Measurements from ENCODE around the gene CEP63.
"Not testable (repeated sequence)": the region's sequence is repeated elsewhere in the genome, so short reads cannot be mapped to it uniquely, and the experiment has no call there.

Gene CEP63

GRCh38 chr3:134590766-134591165, 104.9 kb downstream of the CEP63 start:
- no peak for DNase-seq

DNA sequence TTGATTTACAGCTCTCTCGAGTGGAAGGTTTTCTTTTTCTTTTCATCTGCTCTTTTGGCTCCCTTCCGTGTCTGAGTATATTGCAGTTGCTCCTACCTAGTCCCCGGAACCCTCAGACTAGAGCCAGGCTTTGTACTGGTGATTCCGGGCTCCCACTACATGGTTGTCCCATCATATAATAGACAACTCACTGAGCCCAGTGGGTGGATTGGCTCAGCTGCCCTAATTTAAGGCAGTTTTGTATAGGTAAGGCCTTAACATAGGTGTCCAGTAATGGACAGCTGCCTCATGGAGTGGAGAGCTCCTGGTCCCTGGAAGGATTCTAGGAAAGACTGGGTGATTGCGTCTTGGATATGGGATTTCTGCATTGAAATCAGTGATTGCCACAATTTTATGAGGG, 106.9 kb downstream of the CEP63 start:
- DNase-seq, result no peak

DNA sequence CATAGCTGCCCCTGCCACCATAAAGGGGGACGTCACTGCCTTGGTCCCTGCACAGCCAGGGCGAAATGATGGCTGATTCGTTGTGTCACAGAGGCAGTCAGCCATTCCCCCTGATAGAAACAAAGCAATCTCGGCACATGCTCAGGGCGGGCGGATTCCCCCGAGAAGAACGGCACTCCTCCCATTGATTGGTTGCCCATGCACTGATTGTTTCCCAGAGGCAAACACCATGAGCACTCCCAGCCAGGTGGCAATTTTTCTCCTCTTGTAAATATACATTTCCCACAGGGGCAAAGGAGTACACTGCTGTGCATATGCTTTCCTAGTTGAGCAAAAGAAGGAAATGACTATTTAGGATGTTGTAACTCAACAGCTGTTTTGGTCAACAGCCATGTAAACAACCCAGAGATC, 108.5 kb downstream of the CEP63 start:
- no peak for DNase-seq

DNA sequence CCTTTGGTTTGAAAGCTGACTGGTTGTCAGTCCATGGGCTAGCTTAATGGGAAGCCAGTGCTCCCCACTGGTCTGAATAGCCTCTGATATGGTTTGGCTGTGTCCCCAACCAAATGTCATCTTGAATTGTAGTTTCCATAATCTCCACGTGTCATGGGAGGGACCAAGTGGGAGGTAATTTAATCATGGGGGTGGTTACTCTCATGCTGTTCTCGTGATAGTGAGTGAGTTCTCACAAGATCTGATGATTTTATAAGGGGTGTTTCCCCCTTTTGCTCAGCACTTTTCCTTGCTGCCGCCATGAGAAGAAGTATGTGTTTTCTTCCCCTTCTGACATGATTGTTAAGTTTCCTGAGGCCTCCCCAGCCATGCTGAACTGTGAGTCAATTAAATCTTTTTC, 109.1 kb downstream of the CEP63 start:
- DNase-seq, result not testable (repeated sequence)

- no peak for DNase-seq
Measured at GRCh38 chr3:134597390-134597970, 111.6 kb downstream of the CEP63 start.

- DNase-seq, result no peak
Measured at GRCh38 chr3:134598763-134599545, 113.1 kb downstream of the CEP63 start.

GRCh38 chr3:134600206-134600605, 114.3 kb downstream of the CEP63 start:
- no peak for DNase-seq

DNA sequence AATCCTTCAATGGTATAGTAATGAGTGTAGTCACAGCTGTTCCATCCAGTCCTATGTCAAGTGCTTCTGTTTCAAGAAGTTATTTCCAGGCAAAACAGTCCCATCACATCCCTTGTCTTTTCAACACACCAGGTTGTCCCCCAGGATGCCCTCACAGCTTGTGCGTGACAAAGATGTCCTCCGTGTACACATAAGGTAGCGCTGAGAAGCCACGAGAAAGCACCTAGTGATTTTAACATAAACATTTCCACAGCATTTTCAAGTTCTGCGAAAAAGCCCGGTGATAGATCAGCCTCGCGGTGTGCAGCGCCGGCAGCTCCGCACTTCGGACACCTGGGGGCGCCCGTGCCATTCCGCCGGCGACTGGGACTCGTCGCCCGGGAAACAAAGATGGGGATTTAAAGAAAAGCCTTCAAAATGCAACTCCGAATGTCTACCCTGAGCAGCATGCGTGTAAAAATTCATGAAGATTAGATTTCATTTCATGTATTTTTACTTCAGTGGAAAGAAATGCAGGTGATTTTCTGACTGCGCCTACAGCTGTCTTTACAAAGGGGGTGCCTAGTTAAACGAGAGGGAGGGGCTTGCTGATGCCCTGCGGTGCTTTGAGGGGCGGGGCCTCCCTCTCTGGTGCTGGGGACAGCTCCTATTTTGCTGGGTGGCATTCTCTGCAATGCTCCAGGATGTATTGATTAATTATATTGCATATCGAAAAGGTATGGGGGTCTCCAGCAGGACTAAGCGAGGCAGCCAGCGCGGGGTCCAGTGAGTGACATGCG, 115.0 kb downstream of the CEP63 start:
- no peak for DNase-seq

DNA sequence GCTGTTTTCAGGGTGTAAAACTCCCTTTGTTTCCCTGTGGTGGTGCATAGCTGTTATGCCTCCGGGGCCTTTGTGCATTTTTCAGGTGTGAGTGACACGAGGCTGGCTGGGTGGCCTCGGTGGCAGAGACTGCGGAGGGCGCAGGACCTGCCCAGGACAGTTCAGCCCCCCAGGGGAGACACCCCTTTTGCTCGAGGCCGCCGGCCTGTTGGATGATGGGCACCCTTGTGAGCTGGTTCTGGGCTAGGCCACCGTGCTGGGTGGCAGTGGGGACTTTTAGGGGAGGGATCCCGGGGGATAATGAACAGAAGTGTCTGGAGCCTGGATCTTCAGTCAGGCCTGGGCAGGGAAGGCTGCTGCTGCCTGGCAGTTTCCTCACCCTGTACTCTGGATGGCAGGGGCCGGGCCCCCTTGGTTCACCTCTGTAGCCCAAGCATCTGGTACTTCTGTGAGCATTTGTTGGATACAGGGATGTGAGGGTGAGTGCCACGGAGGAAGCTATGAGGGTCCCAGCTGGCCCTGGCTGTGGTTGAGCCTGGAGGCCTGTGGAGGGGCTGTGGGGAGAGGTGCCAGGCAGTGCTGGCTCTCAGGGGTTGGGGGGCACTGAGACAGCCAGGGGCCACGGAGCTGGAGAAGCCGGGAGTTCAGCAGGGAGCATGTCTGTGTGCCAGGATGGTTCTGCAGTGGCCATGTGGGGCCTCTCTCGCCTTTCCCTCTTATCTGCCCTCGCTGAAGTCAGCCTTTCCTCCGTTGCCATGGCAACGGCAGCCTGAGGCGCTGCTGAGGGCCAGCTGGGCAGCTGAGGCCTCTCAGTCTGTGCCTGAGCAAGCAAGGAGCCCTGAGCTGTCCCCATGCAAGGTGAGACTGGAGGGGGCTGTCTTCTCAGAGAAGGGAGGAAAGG, 115.9 kb downstream of the CEP63 start:
- DNase-seq, result no peak

- no peak for DNase-seq
Measured at GRCh38 chr3:134602440-134602814, 116.6 kb downstream of the CEP63 start.

DNA sequence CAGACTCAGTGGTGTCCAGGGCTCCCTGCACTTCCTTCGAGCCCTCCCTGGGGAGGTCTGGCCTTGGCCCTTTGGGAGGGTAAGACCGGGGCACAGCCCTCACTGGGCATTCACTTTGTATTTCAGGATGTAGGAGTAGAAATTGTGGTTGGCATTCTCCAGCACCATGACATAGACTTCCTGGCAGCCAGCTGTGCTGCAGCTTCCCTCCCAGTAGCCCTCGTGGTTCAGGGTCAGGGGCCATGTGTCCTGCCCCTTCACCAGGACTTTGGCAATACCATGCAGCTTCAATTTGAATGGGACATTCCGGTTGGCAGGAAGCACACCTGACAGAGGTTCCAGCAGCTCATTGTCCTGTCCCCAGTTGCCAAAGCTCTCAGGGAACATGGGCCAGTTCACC, 117.6 kb downstream of the CEP63 start:
- DNase-seq, result no peak

DNA sequence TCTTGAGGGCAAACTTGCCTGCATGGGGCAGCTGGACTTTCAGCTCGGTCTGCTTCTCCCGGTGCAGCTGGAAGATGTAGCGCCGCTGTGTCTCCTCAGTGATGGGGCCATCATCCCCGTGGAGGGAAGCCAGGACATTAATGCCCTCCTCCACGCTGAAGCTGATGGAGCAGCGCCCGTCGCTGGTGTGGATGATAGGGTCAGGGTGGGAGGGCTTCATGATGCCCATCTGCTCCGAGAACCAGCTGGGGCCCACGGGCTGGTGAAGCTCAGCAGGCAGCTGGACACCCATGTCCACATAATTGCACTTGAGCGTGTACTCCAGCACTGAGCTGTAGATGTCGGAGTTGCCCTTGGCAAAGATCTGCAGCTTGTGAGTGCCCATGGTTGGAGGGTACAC, 118.1 kb downstream of the CEP63 start:
- no peak for DNase-seq

GRCh38 chr3:134605556-134605955, 119.7 kb downstream of the CEP63 start:
- no peak for DNase-seq

GRCh38 chr3:134606033-134607025, 120.5 kb downstream of the CEP63 start:
- DNase-seq, result no peak

GRCh38 chr3:134607054-134608022, 121.5 kb downstream of the CEP63 start:
- no peak for DNase-seq

DNA sequence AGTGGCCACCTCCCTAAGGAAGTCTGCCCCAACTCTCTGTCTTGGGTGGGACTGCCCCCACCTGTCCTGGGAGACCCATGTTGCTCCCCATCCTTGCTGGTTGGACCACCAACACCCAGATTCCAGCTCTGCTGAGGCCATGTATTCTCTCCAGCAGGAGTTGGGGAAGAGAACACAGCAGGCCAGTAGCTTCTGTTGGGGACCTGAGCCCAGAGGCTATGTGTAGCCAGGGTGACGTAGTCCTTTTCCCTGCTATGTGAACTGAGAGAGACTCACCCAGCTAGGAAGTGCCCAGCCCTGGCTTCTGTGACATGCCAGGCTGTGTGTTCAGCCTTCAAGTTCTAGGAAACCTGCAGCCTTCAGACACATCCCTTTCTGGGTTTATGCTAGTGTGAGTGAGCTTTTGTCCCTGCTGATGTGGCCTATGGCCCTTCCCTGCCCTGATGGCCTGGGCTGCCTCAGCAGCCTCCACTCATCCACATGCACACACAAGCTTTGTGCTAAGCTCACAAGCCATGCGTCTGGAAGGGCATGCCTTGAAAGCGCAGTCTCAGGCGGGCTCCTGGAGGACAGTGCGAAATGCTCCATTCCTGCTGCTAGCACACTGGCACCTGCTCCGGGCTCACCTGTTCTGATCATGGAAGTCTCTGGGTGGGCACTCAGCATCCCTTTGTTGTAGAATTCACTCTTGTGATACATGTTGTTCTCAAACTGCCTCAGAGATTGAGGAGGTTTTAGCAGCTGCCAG, 122.3 kb downstream of the CEP63 start:
- no peak for DNase-seq

- no peak for DNase-seq
Measured at GRCh38 chr3:134608771-134609435, 123.0 kb downstream of the CEP63 start.

DNA sequence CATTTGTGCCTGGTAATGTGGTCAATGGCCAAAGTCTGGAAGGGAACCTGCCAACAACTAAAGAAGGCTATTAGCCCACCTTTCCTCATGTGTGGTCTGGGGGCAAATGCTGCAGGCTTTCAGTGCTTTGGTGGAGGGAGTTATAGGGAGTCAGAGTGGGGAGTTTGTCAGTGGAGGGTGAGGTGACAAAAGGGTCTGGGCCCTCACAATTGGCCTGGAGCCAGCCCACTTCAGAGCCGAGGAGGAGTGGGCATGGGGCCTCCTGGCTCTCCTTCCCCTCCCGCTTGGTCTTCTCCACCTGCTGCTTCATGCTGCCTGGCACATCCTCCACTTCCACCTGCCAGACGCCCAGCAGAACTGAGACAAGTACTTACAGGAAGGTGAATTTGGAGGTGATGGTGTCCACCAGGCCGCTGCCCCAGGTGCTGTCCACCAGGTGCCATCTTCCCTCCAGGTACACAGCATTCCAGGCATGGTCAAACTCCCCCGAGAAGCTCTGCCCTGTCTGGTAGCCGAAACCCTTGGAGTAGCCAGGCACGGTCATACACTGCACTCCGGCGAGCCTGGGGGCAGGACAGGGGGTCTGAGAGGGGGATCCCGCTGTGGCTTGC, 124.1 kb downstream of the CEP63 start:
- DNase-seq, result no peak
